Stimulated activated CD4-positive, alpha-beta T cell treated with anti-CD3 and anti-CD28 coated beads, TNF-alpha, amount 100 ng/mL, for 4 hours (primary cell): ENCODE results near the gene NUP188.

Experiments
- DNase-seq, 3 experiments: peaks; one replicate each; pipeline ENCODE4 v3.0.0-alpha.2; 2020; ENCODE audit warnings: low read depth in 3 of 3

The NUP188 gene

GRCh38 chr9:128913048-128913900, 34.2 kb upstream of the NUP188 start:
- no peak for DNase-seq

GRCh38 chr9:128913995-128914772, 33.3 kb upstream of the NUP188 start:
- DNase-seq = no peak

GRCh38 chr9:128916204-128916603, 31.3 kb upstream of the NUP188 start:
- DNase-seq = no peak

DNA sequence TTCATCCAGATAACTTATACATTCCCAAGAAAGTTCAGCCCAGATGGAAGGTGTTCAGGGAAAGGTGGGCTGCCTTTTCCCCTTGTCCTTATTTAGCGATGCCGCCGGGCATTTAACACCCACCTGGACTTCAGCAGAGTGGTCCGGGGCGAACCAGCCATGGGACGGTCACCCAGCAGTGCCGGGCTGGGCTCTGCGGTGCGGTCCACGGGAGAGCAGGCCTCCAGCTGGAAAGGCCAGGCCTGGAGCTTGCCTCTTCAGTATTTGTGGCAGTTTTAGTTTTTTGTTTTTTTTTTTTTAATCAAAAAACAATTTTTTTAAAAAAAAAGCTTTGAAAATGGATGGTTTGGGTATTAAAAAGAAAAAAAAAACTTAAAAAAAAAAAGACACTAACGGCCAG, 30.8 kb upstream of the NUP188 start:
- no peak for DNase-seq

DNA sequence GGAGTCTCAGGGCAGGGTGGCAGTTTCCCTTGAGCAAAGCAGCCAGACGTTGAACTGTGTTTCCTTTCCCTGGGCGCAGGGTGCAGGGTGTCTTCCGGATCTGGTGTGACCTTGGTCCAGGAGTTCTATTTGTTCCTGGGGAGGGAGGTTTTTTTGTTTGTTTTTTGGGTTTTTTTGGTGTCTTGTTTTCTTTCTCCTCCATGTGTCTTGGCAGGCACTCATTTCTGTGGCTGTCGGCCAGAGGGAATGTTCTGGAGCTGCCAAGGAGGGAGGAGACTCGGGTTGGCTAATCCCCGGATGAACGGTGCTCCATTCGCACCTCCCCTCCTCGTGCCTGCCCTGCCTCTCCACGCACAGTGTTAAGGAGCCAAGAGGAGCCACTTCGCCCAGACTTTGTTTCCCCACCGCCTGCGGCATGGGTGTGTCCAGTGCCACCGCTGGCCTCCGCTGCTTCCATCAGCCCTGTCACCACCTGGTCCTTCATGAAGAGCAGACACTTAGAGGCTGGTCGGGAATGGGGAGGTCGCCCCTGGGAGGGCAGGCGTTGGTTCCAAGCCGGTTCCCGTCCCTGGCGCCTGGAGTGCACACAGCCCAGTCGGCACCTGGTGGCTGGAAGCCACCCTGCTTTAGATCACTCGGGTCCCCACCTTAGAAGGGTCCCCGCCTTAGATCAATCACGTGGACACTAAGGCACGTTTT, 30.2 kb upstream of the NUP188 start:
- no peak for DNase-seq

GRCh38 chr9:128918921-128919320, 28.6 kb upstream of the NUP188 start:
- no peak for DNase-seq

- DNase-seq = no peak
Observed at GRCh38 chr9:128919402-128920089, 28.0 kb upstream of the NUP188 start.

DNA sequence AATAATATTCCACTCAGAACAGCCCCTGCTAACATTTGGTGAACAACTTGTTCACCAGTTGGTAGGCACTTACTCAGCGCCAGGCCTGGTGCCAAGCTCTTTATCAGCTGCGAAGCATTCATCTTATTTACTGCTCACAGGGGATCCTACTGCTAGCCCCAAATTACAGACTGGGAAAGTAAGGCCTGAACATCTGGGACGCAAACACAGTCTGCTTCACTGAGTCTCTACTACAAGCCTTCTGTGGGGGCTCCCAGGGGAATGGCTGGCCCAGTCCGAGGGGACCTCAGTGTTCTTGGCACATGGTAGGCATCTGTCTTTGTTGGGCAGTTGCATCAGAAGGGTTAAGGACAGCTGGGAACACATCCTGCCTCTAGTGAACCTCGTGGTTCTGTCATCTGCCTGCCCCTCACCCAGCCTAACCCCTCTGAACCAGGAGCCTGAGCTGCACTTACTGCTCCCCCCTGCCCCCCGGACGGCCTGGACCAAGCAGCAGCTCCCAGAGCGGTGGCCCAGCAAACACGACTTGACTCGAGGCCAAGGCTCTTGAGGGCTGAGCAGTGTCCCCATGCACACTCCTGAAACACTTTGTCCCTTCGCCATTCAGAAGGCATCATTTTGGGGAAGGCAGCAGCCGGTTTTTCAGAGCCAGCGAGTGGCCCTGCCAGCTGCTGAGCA, 27.0 kb upstream of the NUP188 start, which contains the start of gene PHYHD1:
TSS of gene PHYHD1 (plus strand) at position 602 of the 678 bp plus-strand sequence. CDS start 1,342 bp downstream, outside the sequence.
- DNase-seq = no peak

GRCh38 chr9:128921881-128922763, 25.4 kb upstream of the NUP188 start:
- DNase-seq = no peak

- no peak for DNase-seq
Observed at GRCh38 chr9:128923493-128923883, 24.0 kb upstream of the NUP188 start.

DNA sequence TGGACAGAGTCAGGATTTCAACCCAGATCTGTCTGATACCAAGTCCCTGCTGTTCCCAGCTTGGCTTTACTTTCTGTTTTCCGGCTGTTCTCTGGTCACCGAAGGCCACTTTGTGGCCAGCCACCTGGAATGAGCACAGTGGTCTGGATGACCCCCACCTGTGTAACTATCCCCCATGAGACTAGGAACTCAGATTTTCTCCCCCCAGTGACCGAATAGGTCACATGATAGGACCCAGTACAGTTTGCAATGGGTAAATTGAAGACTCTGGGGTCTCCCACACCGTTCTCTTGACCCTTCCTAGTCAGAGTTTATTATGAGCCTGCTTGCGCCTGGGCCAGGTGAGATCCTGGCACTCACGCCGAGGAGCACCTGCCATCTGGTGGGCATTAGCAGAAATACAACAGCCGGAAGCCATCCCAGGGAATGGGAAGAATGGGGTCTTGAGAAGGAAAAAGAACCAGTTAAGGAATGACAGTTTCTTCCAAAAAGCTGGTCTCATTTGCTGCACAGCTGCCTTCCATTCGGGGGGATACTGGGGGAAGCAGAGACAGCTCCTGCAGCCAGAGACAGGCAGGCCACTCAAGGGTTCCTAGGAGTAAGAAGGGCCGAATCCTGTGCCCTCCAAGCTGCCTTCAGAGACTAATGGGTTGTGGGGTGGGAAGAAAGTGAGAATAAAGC, 19.6 kb upstream of the NUP188 start:
- DNase-seq = peak in 1 of 3 experiments; percentile 46

DNA sequence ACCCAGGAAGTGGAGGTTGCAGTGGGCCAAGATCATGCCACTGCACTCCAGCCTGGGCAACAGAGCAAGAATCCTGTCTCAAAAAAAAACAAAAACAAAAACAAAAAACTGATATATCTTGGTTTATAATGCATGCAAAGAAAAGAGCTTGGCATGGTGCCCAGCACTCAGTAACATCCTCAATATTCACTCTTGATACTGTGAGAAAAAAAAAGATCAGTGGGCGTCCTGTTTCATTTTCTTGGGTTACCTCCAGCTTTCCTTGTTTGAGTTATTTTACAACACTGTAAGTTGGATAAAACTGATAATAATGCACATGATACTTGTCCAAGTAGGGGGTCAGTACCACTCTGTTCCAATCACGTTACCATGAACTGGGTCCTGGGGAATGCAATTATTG, 18.9 kb upstream of the NUP188 start:
- no peak for DNase-seq

- no peak for DNase-seq
Observed at GRCh38 chr9:128929560-128929959, 17.9 kb upstream of the NUP188 start.

GRCh38 chr9:128933731-128934130, 13.8 kb upstream of the NUP188 start:
- DNase-seq = no peak

DNA sequence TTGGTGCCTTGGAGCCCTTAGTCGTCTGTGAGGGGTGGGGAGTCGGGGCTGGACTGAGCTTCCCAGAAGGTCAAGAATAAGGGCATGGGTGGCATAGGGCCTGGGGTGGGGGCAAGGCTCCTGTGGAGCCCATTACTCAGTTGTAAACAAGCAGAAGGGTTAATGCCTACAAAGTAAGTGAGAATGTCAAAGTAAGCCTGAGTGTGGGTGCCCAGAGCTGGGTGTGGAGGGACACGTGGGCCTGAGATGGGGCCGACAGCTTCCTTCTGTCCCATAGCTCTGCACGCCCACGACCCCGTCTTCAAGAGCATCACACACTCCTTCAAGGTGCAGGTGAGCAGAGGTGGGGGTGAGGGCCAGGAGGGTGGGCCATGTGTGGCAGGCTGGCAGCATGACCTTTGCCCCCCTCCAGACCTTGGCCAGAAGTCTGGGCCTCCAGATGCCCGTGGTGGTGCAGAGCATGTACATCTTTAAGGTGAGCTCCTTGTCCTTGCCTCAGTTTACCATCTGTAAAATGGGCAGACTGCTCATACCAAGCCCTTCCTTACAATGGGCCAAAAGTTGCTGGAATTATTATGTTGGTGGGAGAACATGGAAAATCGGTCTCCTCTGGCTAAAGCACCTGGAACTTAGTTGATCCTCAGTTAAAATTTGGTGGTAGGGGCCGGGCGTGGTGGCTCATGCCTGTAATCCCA, 11.2 kb upstream of the NUP188 start:
- DNase-seq = no peak

GRCh38 chr9:128937310-128938165, 10.0 kb upstream of the NUP188 start:
- no peak for DNase-seq

DNA sequence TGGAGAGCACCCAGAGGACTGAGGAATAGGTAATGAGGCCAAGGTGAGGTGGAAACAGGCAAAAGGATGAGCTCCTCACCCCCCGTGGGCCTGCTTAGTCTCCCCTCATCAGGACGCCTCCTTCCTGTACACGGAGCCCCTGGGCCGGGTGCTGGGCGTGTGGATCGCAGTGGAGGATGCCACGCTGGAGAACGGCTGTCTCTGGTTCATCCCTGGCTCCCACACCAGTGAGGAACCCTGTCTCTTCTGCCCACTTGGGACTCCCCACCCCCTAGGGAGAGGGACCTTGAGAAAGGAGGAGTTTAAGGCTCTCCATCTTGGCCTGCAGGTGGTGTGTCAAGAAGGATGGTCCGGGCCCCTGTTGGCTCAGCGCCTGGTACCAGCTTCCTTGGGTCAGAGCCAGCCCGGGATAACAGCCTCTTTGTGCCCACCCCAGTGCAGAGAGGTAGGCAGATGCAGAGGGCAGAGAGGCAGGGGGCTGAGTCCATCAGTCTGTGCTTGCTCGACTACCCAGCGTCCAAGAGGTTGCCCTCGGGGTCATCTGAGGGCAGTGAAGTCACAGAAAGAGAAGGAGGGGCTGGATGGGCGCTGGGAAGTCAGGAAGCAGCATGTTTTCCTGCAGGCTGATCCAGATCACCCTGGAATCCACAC, 7.1 kb upstream of the NUP188 start:
- no peak for DNase-seq
